ENCODE measurements around the gene IGFBPL1.

DNA sequence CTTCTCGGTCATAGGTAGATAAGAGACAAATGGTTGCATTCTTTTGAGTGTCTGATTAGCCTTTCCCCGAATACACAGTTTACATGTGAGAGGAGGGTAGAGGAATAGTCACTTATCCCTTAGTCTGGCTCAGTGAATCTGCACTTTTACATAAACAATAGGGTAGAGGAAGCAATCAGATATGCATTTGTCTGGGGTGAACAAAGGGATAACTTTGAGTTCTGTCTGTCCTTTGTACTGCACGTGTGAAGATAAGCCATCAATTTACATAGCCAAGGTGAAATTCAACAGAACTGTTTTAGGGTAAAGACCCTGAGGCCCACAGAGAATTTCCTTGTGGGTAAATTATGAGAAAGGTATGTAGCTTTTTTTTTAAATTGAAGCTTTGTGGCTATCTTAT, 10.1 kb upstream of the IGFBPL1 start:
- TF ChIP-seq RAD21 (IDR thresholded peaks at IDR 0.05; ENCODE audit: low read depth), result no peak
- TF ChIP-seq FOXM1 (IDR thresholded peaks at IDR 0.05; ENCODE audit: borderline replicate concordance, low read depth), result no peak
- TF ChIP-seq CEBPB (IDR thresholded peaks at IDR 0.05), result no peak
- no peak for TF ChIP-seq CREB1 (IDR thresholded peaks at IDR 0.05; ENCODE audit: low read depth)
- TF ChIP-seq YY1 (IDR thresholded peaks at IDR 0.05; ENCODE audit: low read depth), result no peak
- no peak for TF ChIP-seq TAF1 (IDR thresholded peaks at IDR 0.05; ENCODE audit: low read depth)
- TF ChIP-seq EP300 (IDR thresholded peaks at IDR 0.05; ENCODE audit: borderline replicate concordance), result no peak
- no peak for TF ChIP-seq MAX (IDR thresholded peaks at IDR 0.05)
- TF ChIP-seq ZBTB7A (IDR thresholded peaks at IDR 0.05; ENCODE audit: low read depth), result no peak
